H9 (cell line): ENCODE results near the gene THSD7B. TPM values are rescaled to one million over a fixed set of nuclear protein-coding genes. Genes with fewer than 3 reads are reported as not detected.

Experiments used
- DNase-seq: peaks from one replicate; pipeline ENCODE4 v3.0.0-alpha.2; 2017
- H2AFZ ChIP-seq: one replicate; pipeline ENCODE4 v1.6.1; 2013; ENCODE audit warnings: mild to moderate bottlenecking, low read length, control low read depth, moderate library complexity
- H2AK5ac ChIP-seq: 2 replicates; pipeline ENCODE4 v1.6.1; 2013; ENCODE audit warnings: low read length, control low read depth, mixed read lengths; ENCODE audit not compliant: insufficient read length
- H2BK120ac ChIP-seq: one replicate; pipeline ENCODE4 v1.6.1; 2013; ENCODE audit warnings: low read depth, mild to moderate bottlenecking, low read length, control low read depth, inconsistent platforms; ENCODE audit not compliant: poor library complexity, severe bottlenecking
- H2BK12ac ChIP-seq: 2 replicates; pipeline ENCODE4 v1.6.1; 2013; ENCODE audit warnings: low read length, control low read depth, mixed read lengths, low read depth; ENCODE audit not compliant: insufficient read length
- H2BK15ac ChIP-seq: 2 replicates; pipeline ENCODE4 v1.6.1; 2013; ENCODE audit warnings: low read depth, low read length, control low read depth
- H2BK20ac ChIP-seq: one replicate; pipeline ENCODE4 v1.6.1; 2013; ENCODE audit warnings: low read depth, mild to moderate bottlenecking, low read length, control low read depth, inconsistent platforms; ENCODE audit not compliant: poor library complexity, severe bottlenecking
- H2BK5ac ChIP-seq: 2 replicates; pipeline ENCODE4 v1.6.1; 2013; ENCODE audit warnings: low read length, control low read depth, mixed read lengths; ENCODE audit not compliant: insufficient read length
- H3K14ac ChIP-seq: 2 replicates; pipeline ENCODE4 v1.6.1; 2013; ENCODE audit warnings: low read length, control low read depth; ENCODE audit not compliant: insufficient read depth
- H3K18ac ChIP-seq: 2 replicates; pipeline ENCODE4 v1.6.1; 2013; ENCODE audit warnings: low read depth, mild to moderate bottlenecking, mixed read lengths, low read length, control low read depth; ENCODE audit not compliant: insufficient read length
- H3K23ac ChIP-seq: 2 replicates; pipeline ENCODE4 v1.6.1; 2013; ENCODE audit warnings: low read length, control low read depth, mixed read lengths, low read depth; ENCODE audit not compliant: insufficient read length
- H3K23me2 ChIP-seq: 2 replicates; pipeline ENCODE4 v1.6.1; 2013; ENCODE audit warnings: low read depth, mild to moderate bottlenecking, mixed read lengths, low read length, control low read depth; ENCODE audit not compliant: insufficient read length, poor library complexity, severe bottlenecking
- H3K27ac ChIP-seq: 2 replicates; pipeline ENCODE4 v1.5.1; 2013; ENCODE audit warnings: low read length, control low read depth, mixed read lengths, low read depth; ENCODE audit not compliant: insufficient read length
- H3K27me3 ChIP-seq: 2 replicates; pipeline ENCODE4 v1.6.1; 2013; ENCODE audit warnings: low read length, control low read depth, inconsistent platforms; ENCODE audit not compliant: insufficient read depth
- H3K4ac ChIP-seq: 2 replicates; pipeline ENCODE4 v1.6.1; 2013; ENCODE audit warnings: low read depth, mild to moderate bottlenecking, control low read depth, inconsistent platforms, low read length, moderate library complexity
- H3K4me1 ChIP-seq: 2 replicates; pipeline ENCODE4 v1.6.1; 2013; ENCODE audit warnings: low read length, control low read depth, inconsistent platforms; ENCODE audit not compliant: insufficient read depth
- H3K4me2 ChIP-seq: 2 replicates; pipeline ENCODE4 v1.6.1; 2013; ENCODE audit warnings: low read length, control low read depth, mixed read lengths; ENCODE audit not compliant: insufficient read length, insufficient read depth
- H3K56ac ChIP-seq: 2 replicates; pipeline ENCODE4 v1.6.1; 2013; ENCODE audit warnings: low read depth, mild to moderate bottlenecking, mixed read lengths, low read length, control low read depth; ENCODE audit not compliant: insufficient read length
- H3K79me1 ChIP-seq: 2 replicates; pipeline ENCODE4 v1.6.1; 2013; ENCODE audit warnings: low read depth, mild to moderate bottlenecking, moderate library complexity, low read length, control low read depth, inconsistent platforms; ENCODE audit not compliant: insufficient read depth, poor library complexity, severe bottlenecking
- H3K79me2 ChIP-seq: 2 replicates; pipeline ENCODE4 v1.6.1; 2013; ENCODE audit warnings: low read length, control low read depth, inconsistent platforms; ENCODE audit not compliant: insufficient read depth
- H3K9ac ChIP-seq: 2 replicates; pipeline ENCODE4 v1.6.1; 2013; ENCODE audit warnings: low read length, control low read depth, mixed read lengths; ENCODE audit not compliant: insufficient read length; ENCODE audit errors: extremely low read depth
- H3K9me3 ChIP-seq: one replicate; pipeline ENCODE4 v1.6.1; 2013; ENCODE audit warnings: low read depth, low read length, inconsistent platforms; ENCODE audit not compliant: control insufficient read depth
- H3T11ph ChIP-seq: one replicate; pipeline ENCODE4 v1.6.1; 2013; ENCODE audit warnings: mild to moderate bottlenecking, low read length, control low read depth, inconsistent platforms
- H4K20me1 ChIP-seq: one replicate; pipeline ENCODE4 v1.6.1; 2013; ENCODE audit not compliant: control insufficient read depth, insufficient read length, insufficient read depth
- H4K5ac ChIP-seq: 2 replicates; pipeline ENCODE4 v1.6.1; 2013; ENCODE audit warnings: low read depth, mild to moderate bottlenecking, mixed read lengths, low read length, control low read depth; ENCODE audit not compliant: insufficient read length
- H4K8ac ChIP-seq: replicated peaks from 2 replicates; pipeline ENCODE4 v1.6.1; 2013; ENCODE audit warnings: low read length, control low read depth, mixed read lengths, low read depth; ENCODE audit not compliant: insufficient read length
- H4K91ac ChIP-seq: 2 replicates; pipeline ENCODE4 v1.6.1; 2013; ENCODE audit warnings: low read depth, mild to moderate bottlenecking, moderate library complexity, mixed read lengths, low read length, control low read depth; ENCODE audit not compliant: insufficient read length
- H3K27ac Mint-ChIP-seq, 3 experiments: 2 replicates in 2 of 3; 3 replicates in 1 of 3; pipeline ENCODE4 v1.8.0; 2020 to 2021; ENCODE audit warnings: mixed read lengths in 3 of 3, mild to moderate bottlenecking in 1 of 3, moderate library complexity in 1 of 3
- H3K27me3 Mint-ChIP-seq: 2 replicates; pipeline ENCODE4 v1.8.0; 2021; ENCODE audit warnings: low read depth, mild to moderate bottlenecking, moderate library complexity, mixed read lengths
- H3K36me3 Mint-ChIP-seq, 3 experiments: 2 replicates in 2 of 3; 3 replicates in 1 of 3; pipeline ENCODE4 v1.8.0; 2020 to 2021; ENCODE audit warnings: low read depth in 3 of 3, mixed read lengths in 3 of 3; ENCODE audit not compliant: insufficient read depth in 1 of 3
- H3K4me1 Mint-ChIP-seq, 2 experiments: 2 replicates each; pipeline ENCODE4 v1.8.0; 2020; ENCODE audit warnings: mixed read lengths in 2 of 2
- H3K4me3 Mint-ChIP-seq, 2 experiments: 2 replicates in 1 of 2; 3 replicates in 1 of 2; pipeline ENCODE4 v1.8.0; 2020 to 2021; ENCODE audit warnings: mild to moderate bottlenecking in 2 of 2, mixed read lengths in 2 of 2, moderate library complexity in 1 of 2
- H3K9me3 Mint-ChIP-seq, 2 experiments: 2 replicates in 1 of 2; 3 replicates in 1 of 2; pipeline ENCODE4 v1.8.0; 2020; ENCODE audit warnings: mild to moderate bottlenecking in 2 of 2, mixed read lengths in 2 of 2, moderate library complexity in 1 of 2
- CTCF ChIP-seq: fragments of 200-600 bp; sonication (generic); conservative IDR thresholded peaks from 3 replicates; pipeline ENCODE4 v1.8.0; 2021; ENCODE audit warnings: antibody characterized with exemption, mild to moderate bottlenecking
- WGBS: extraction: QIAGEN DNeasy Blood & Tissue Kit; methylation state at CpG from one replicate; pipeline ENCODE4 v1.1.7; 2013; ENCODE audit warnings: missing lambda C conversion rate, low lambda C conversion rate, mixed read lengths; ENCODE audit not compliant: insufficient read length; ENCODE audit errors: extremely low coverage; 5-methylcytosine and 5-hydroxymethylcytosine counted together
- total RNA-seq: library from RNA; stranded (reverse); gene quantifications from 2 replicates; pipeline ENCODE4 v1.2.1, GENCODE V29; 2021

The THSD7B gene
- total RNA-seq, 1 experiment from 2014 or later, result 0.85 TPM

GRCh38 chr2:136764452-136765255 is 691 bp upstream of the THSD7B start:
- Histone ChIP-seq H3K18ac (no peak overlapping the region), H3K9me3 (no peaks in the 10 kb centered on the region), H3K23ac (no peak overlapping the region), H2BK120ac (no peak overlapping the region), H4K20me1 (no peaks in the 10 kb centered on the region), H3K23me2 (peaks cover 19% of the 10 kb centered on the region), H3T11ph (no peak overlapping the region), H3K79me1 (no peaks in the 10 kb centered on the region), H3K14ac (no peak overlapping the region), H3K56ac (no peak overlapping the region), H4K5ac (no peak overlapping the region), H2AFZ (no peak overlapping the region), H4K8ac (no peak overlapping the region), H3K27me3 (peaks cover 25% of the 10 kb centered on the region), H2BK12ac (no peak overlapping the region), H3K4me2 (peak overlapping the region; percentile 88), H3K27ac (no peak overlapping the region), H2BK20ac (no peak overlapping the region), H4K91ac (no peak overlapping the region), H3K79me2 (no peaks in the 10 kb centered on the region), H3K4me1 (peaks cover 3% of the 10 kb centered on the region; the same call in 1 of the 2 replicates), H2BK5ac (no peak overlapping the region), H2BK15ac (no peak overlapping the region), H3K4ac (no peak overlapping the region), H2AK5ac (no peak overlapping the region), H3K9ac (no peak overlapping the region)
- WGBS, result no CpG with 5 or more reads among the region's 47 CpGs
- peaks cover 0 to 3% of the 10 kb centered on the region in 2 experiments; a peak in 1 of 5 replicates for H3K9me3 Mint-ChIP-seq
- TF ChIP-seq CTCF, result no peak
- peaks cover 93% of the 10 kb centered on the region for H3K27me3 Mint-ChIP-seq
- no peaks in the 10 kb centered on the region; a peak in 1 of 7 replicates for H3K36me3 Mint-ChIP-seq
- peaks cover 21 to 23% of the 10 kb centered on the region in 2 experiments for H3K4me1 Mint-ChIP-seq
- H3K4me3 Mint-ChIP-seq, result peak overlapping the region; percentile 74 to 95
- peak; percentile 79 for DNase-seq
- H3K27ac Mint-ChIP-seq, result peak overlapping the region in 1 of 3 experiments; percentile 77; a peak in 1 of 7 replicates
